ENCODE results near the gene TES.
"Not testable (repeated sequence)": the region's sequence is repeated elsewhere in the genome, so short reads cannot be mapped to it uniquely, and the experiment has no call there.

TES gene

DNA sequence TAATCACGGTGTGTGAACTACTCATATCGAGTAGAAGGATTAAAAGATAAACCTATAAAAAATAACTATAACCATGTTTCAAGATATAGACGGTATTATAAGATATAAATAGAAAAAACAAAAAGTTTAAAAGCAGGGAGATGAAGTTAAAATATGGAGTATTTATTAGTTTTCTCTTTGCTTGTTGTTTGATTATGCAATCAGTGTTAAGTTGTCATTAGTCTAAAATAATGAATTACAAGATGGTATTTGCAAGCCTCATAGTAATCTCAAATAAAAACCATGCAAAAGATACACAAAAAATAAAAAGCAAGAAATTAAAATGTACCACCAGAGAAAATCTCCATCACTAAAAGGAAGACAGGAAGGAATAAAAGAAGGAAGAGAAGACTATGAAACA is 83.3 kb downstream of the TES start:
- DNase-seq, result no peak

DNA sequence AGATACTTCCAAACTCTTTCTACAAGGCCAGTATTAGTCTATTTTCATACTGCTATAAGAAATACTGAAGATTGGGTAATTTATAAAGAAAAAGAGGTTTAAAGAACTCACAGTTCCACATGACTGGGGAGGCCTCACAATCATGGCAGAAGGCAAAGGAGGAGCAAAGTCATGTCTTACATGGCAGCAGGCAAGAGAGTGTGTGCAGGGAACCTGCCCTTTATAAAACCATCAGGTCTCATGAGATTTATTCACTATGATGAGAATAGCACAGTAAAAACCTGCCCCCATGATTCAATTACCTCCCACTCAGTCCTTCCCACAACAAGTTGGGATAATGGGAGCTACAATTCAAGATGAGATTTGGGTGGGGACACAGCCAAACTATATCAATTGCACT is 85.6 kb downstream of the TES start:
- DNase-seq, result not testable (repeated sequence)

DNA sequence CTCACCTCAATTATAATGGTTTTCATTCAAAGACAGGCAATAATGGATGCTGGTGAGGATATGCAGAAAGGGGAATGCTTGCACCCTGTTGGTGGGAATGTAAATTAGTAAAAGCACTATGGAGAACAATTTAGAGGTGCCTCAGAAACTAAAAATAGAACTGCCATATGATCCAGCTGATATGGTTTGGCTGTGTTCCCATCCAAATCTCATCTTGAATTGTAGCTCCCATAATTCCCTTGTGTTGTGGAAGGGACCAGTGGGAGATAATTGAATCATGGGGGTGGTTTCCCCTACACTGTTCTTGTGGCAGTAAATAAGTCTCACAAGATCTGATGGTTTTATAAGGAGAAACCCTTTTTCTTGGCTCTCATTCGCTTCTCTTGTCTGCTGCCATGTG is 87.7 kb downstream of the TES start:
- DNase-seq, result no peak

DNA sequence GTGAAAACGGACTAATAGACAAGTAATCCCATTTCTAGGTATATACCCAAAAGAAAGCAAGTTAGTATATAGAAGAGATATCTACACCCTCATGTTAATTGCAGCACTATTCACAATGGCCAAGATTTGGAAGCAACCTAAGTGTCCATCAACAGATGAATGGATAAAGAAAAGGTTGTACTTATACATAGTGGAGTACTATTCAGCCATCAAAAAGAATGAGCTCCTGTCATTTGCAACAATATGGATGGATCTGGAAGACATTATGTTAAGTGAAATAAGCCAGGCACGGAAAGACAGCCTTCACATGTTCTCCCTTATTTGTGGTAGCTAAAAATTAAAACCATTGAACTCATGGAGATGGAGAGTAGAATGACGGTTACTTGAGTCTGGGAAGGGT is 88.2 kb downstream of the TES start:
- DNase-seq, result no peak

DNA sequence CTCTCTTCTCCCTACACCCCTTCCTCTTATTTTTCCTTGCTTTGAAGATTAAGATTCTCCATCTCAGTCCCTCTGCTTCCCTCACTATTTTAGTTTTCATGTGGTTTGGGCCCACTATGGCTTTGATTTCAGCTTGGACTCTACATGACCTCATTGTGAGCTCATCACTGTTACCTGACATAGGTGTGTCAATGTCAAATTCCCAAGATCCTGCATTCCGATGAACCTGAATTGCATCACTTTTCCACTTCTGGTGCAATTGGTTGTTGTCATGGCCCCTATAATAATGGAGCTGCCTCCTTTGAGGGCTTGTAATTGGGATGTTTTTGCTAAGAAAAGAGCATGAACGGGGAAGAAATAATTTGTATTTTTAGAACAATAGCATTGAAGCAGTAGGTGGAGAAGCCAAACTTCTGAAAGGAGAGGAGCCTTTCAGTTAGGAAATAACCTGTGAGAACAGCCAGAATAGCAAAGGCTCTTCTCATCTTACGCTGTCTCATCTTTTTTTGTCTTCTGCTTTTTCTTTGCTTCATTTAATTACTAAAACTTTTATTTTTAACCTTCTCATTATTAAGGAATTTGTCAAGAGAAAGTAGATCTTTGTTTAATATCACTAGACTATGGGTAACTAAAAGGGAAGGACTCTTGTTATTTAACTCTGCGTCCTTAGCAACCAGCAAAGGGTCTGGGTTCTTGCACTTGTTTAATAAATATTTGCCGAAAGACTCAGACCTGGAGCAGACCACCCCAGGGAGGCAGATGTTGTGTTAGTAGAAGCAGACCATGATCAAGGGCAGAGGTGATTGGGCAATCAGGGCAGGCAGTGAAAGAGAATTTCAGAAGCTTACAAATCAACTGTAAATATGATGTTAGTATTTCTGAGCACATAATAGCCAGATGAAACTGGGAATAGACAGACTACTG is 95.4 kb downstream of the TES start:
- no peak for DNase-seq

DNA sequence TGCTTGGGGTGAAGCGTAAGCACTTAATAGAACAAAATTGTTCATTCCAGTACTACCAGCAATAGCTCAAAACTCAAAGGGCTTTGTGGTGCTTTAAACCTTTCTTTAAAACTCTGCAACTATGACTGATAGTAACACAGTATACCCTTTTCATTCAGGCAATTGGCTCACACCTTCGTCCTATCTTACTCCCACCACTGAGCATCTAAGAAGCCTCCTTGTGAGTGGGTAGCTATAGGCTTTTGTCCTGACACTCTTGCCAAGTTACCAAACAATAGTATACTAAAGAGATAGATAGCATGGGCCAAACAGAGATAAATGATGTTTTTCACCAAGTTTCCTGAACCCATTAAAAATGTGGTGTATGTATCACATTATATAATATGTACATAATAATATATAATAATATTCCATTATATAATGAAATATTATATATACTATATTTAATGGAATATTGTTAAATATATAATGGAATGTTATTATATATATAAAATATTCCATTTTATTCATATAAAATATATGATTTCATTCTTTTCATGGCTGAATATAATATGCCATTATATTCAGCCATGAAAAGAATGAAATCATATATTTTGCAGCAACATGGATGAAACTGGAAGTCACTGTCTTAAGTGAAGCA is 96.2 kb downstream of the TES start:
- no peak for DNase-seq

DNA sequence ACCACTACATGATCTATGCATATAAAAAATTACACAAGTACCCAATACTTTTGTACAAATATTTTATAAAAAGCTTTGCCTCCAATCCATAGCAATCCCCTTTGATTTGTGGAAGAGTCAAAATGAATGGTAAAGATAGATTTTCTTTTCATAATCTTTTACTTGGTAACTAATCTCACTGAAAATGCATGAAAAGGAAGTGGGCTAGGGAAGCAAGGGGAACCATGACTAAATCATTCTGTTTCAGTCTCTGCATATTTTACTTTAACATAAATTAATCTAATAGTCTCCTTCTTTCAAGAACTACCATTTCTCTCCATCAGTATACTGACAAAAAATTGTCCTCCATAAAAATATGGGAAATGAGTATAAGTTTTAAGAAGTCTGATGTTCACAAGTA is 96.9 kb downstream of the TES start:
- DNase-seq, result no peak
